A549 (cell line): ENCODE results near the gene PCSK7. TPM values are rescaled to one million over a fixed set of nuclear protein-coding genes. Genes with fewer than 3 reads are reported as not detected.

Experiments
- ATAC-seq, 2 experiments: fragments of 200-7000 bp in 1 of 2; fragments of >200 bp in 1 of 2; cut with Nextera tagmentation in 1 of 2; cut with Tn5 transposase in 1 of 2; 3 replicates each; pipeline versions ENCODE4 v1.8.0 to v1.9.1; 2018 to 2020; ENCODE audit warnings: mild to moderate bottlenecking in 1 of 2, moderate library complexity in 1 of 2
- CTCF ChIA-PET: fragments of 300-600 bp; sonication (Branson Sonifier 250); formaldehyde crosslinking; extraction: SDS; loops from one replicate; lab custom pipeline; 2021; ENCODE audit warnings: antibody characterized with exemption, inconsistent platforms; lab: Yijun Ruan, JAX
- POLR2A ChIA-PET: fragments of 350-600 bp; formaldehyde crosslinking; extraction: SDS; loops from one replicate; lab custom pipeline; 2021; ENCODE audit warnings: antibody characterized with exemption, inconsistent platforms; lab: Yijun Ruan, JAX
- DNase-seq, 2 experiments: peaks; one replicate each; pipeline versions ENCODE4 v3.0.0 to v3.0.0-alpha.2; 2011 to 2016; ENCODE audit warnings: low read depth in 1 of 2, low spot score in 1 of 2
- FAIRE-seq: peaks from 2 replicates; lab custom pipeline; 2011; peaks lifted over from hg19 to GRCh38; lab: Jason Lieb, UNC
- H3K27ac ChIP-seq, 2 experiments: fragments of >200 bp; sonication (Bioruptor Twin); formaldehyde crosslinking; 3 replicates each; pipeline ENCODE4 v1.5.1; 2016 to 2017
- H3K4me1 ChIP-seq: fragments of >200 bp; sonication (Bioruptor Twin); formaldehyde crosslinking; 3 replicates; pipeline ENCODE4 v1.6.1; 2016
- H3K4me2 ChIP-seq: fragments of >200 bp; sonication (Bioruptor Twin); formaldehyde crosslinking; 3 replicates; pipeline ENCODE4 v1.6.1; 2016
- H3K4me3 ChIP-seq: fragments of >200 bp; sonication (Bioruptor Twin); formaldehyde crosslinking; 3 replicates; pipeline ENCODE4 v1.5.1; 2016
- H3K9me3 ChIP-seq: fragments of >200 bp; sonication (Bioruptor Twin); formaldehyde crosslinking; 3 replicates; pipeline ENCODE4 v1.6.1; 2016
- BHLHE40 ChIP-seq: IDR thresholded peaks from 2 replicates; pipeline ENCODE4 v1.6.1; 2012; ENCODE audit warnings: low read depth, low read length, inconsistent platforms
- CEBPB ChIP-seq, 2 experiments: fragments of >200 bp in 1 of 2; sonication (Bioruptor Twin) in 1 of 2; formaldehyde crosslinking in 1 of 2; IDR thresholded peaks; 2 replicates each; pipeline ENCODE4 v1.6.1; 2012 to 2016
- CHD4 ChIP-seq: fragments of 200-600 bp; sonication (generic); IDR thresholded peaks from 2 replicates; pipeline ENCODE4 v1.6.1; 2016; ENCODE audit warnings: antibody characterized with exemption, mild to moderate bottlenecking, borderline replicate concordance
- EHF ChIP-seq: fragments of 250-450 bp; sonication (Bioruptor Pico); IDR thresholded peaks from 2 replicates; pipeline ENCODE4 v1.5.0; 2020; ENCODE audit warnings: mild to moderate bottlenecking
- KDM1A ChIP-seq: fragments of 200-600 bp; sonication (generic); IDR thresholded peaks from 2 replicates; pipeline ENCODE4 v1.6.1; 2016; ENCODE audit warnings: low read depth, mild to moderate bottlenecking
- MAFK ChIP-seq: fragments of 450-650 bp; IDR thresholded peaks from 2 replicates; pipeline ENCODE4 v1.6.1; 2014; ENCODE audit not compliant: partially characterized antibody
- MAZ ChIP-seq: fragments of 150-350 bp; IDR thresholded peaks from 2 replicates; pipeline ENCODE4 v1.6.1; 2014; ENCODE audit warnings: antibody characterized with exemption, low read depth, low read length, borderline replicate concordance
- NR3C1 ChIP-seq: fragments of >200 bp; sonication (Bioruptor Twin); formaldehyde crosslinking; IDR thresholded peaks from 3 replicates; pipeline ENCODE4 v1.6.1; 2017
- POLR2A ChIP-seq: IDR thresholded peaks from 2 replicates; pipeline ENCODE4 v1.6.1; 2012; ENCODE audit warnings: mild to moderate bottlenecking, low read length
- POLR2AphosphoS2 ChIP-seq: conservative IDR thresholded peaks from 2 replicates; pipeline ENCODE4 v1.6.1; 2012; ENCODE audit warnings: low read length, improper control_type of control experiment, inconsistent platforms
- RFX5 ChIP-seq: fragments of 450-650 bp; IDR thresholded peaks from 2 replicates; pipeline ENCODE4 v1.7.1; 2014; ENCODE audit warnings: antibody characterized with exemption, mild to moderate bottlenecking, moderate library complexity
- RNF2 ChIP-seq: fragments of 200-600 bp; sonication (generic); IDR thresholded peaks from 2 replicates; pipeline ENCODE4 v1.6.1; 2016; ENCODE audit warnings: low read depth, mild to moderate bottlenecking, antibody characterized with exemption, moderate library complexity, borderline replicate concordance
- SMC3 ChIP-seq: fragments of >200 bp; sonication (Bioruptor Twin); formaldehyde crosslinking; IDR thresholded peaks from 3 replicates; pipeline ENCODE4 v1.6.1; 2018; ENCODE audit warnings: inconsistent platforms
- ZNF302 ChIP-seq: fragments of 250-450 bp; sonication (Bioruptor Pico); IDR thresholded peaks from 2 replicates; pipeline ENCODE4 v1.9.0; 2021; ENCODE audit warnings: inconsistent platforms, mild to moderate bottlenecking, moderate library complexity
- WGBS: methylation state at CpG from one replicate; pipeline ENCODE4 v1.1.6; 2017; ENCODE audit errors: missing lambda C conversion rate; 5-methylcytosine and 5-hydroxymethylcytosine counted together
- polyA plus RNA-seq, 4 experiments: library from polyadenylated mRNA; depleted of rRNA in 3 of 4; stranded (reverse); fragments of >200 nt; fragmentation: RNase III in 1 of 4; extraction: RNeasy Plus Mini Kit Qiagen cat#74134 plus additional on column Dnase treatment in 1 of 4; gene quantifications; 2 replicates in 3 of 4; 3 replicates in 1 of 4; pipeline ENCODE4 v1.2.3, GENCODE V29; 2011 to 2017
- TF ChIP-seq, protein P1 (sequence below): fragments of 200-600 bp; sonication (generic); IDR thresholded peaks from 2 replicates; pipeline ENCODE4 v1.6.1; 2016; ENCODE audit warnings: antibody characterized with exemption, mild to moderate bottlenecking, moderate library complexity
- TF ChIP-seq, protein P2 (sequence below): IDR thresholded peaks from 2 replicates; pipeline ENCODE4 v1.6.1; 2012; ENCODE audit warnings: low read depth, borderline replicate concordance
- TF ChIP-seq, protein P3 (sequence below): IDR thresholded peaks from 2 replicates; pipeline ENCODE4 v1.6.1; 2012
- TF ChIP-seq, protein P4 (sequence below): fragments of 250-450 bp; sonication (Bioruptor Pico); IDR thresholded peaks from 2 replicates; pipeline ENCODE4 v1.5.0; 2020; ENCODE audit warnings: low read depth, mild to moderate bottlenecking, moderate library complexity
- TF ChIP-seq, protein P5 (sequence below): fragments of >200 bp; sonication (Bioruptor Twin); formaldehyde crosslinking; IDR thresholded peaks from 2 replicates; pipeline ENCODE4 v1.6.1; 2016
- TF ChIP-seq, protein P6 (sequence below): fragments of 150-350 bp; IDR thresholded peaks from 2 replicates; pipeline ENCODE4 v1.6.1; 2014; ENCODE audit warnings: low read depth, mild to moderate bottlenecking, low read length

Gene PCSK7
- polyA plus RNA-seq, 2 of the 4 experiments (the other 2 are of a cell fraction) = 9.8 to 17.8 TPM

DNA sequence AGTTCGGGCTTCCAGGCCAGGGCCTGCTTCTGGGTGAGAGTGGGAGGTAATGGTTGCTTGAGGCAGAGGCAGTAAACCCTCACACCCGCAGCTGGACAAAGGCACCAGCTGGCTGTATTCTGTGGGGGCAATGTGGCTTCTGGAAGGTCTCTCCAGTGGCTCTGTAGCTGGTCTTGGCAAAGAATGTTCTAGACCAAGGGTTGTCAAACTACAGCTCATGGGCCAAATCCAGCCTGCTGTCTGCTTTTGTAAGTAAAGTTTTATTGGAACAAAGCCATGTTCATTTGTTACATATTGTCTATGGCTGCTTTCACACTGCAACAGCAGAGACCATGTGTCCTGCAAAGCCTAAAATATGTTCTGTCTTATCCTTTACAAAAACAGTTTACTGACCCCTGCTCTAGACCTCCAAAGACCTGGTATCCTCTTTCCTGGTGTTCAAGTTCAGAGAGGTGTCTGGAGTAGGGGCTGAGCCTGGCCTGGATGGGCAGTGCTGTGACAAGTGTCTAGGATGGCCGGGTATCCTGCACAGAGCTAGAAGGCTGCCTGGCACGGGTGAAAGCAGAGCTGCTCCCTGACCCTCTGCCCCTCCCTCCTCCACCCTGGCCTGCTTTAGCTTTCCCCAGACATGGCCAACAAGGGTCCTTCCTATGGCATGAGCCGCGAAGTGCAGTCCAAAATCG lies 29.3 kb downstream of the PCSK7 start:
- FAIRE-seq (no peak), ATAC-seq (no peak), DNase-seq (no peak)
- WGBS = 87% methylated on average over 5 of the region's 7 CpGs
- TF ChIP-seq, protein P1, sequence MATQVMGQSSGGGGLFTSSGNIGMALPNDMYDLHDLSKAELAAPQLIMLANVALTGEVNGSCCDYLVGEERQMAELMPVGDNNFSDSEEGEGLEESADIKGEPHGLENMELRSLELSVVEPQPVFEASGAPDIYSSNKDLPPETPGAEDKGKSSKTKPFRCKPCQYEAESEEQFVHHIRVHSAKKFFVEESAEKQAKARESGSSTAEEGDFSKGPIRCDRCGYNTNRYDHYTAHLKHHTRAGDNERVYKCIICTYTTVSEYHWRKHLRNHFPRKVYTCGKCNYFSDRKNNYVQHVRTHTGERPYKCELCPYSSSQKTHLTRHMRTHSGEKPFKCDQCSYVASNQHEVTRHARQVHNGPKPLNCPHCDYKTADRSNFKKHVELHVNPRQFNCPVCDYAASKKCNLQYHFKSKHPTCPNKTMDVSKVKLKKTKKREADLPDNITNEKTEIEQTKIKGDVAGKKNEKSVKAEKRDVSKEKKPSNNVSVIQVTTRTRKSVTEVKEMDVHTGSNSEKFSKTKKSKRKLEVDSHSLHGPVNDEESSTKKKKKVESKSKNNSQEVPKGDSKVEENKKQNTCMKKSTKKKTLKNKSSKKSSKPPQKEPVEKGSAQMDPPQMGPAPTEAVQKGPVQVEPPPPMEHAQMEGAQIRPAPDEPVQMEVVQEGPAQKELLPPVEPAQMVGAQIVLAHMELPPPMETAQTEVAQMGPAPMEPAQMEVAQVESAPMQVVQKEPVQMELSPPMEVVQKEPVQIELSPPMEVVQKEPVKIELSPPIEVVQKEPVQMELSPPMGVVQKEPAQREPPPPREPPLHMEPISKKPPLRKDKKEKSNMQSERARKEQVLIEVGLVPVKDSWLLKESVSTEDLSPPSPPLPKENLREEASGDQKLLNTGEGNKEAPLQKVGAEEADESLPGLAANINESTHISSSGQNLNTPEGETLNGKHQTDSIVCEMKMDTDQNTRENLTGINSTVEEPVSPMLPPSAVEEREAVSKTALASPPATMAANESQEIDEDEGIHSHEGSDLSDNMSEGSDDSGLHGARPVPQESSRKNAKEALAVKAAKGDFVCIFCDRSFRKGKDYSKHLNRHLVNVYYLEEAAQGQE = no peak
- TF ChIP-seq MAZ (no peak), CEBPB (IDR thresholded peaks at IDR 0.05) (no peak), POLR2A (no peak), NR3C1 (no peak), MAFK (no peak), RFX5 (no peak), KDM1A (no peak), SMC3 (no peak), ZNF302 (CRISPR knock-in tag) (no peak)
- TF ChIP-seq, protein P2, sequence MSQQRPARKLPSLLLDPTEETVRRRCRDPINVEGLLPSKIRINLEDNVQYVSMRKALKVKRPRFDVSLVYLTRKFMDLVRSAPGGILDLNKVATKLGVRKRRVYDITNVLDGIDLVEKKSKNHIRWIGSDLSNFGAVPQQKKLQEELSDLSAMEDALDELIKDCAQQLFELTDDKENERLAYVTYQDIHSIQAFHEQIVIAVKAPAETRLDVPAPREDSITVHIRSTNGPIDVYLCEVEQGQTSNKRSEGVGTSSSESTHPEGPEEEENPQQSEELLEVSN = no peak
- TF ChIP-seq, protein P3, sequence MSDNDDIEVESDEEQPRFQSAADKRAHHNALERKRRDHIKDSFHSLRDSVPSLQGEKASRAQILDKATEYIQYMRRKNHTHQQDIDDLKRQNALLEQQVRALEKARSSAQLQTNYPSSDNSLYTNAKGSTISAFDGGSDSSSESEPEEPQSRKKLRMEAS = no peak
- TF ChIP-seq, protein P4, sequence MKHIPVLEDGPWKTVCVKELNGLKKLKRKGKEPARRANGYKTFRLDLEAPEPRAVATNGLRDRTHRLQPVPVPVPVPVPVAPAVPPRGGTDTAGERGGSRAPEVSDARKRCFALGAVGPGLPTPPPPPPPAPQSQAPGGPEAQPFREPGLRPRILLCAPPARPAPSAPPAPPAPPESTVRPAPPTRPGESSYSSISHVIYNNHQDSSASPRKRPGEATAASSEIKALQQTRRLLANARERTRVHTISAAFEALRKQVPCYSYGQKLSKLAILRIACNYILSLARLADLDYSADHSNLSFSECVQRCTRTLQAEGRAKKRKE (CRISPR knock-in tag) = no peak
- TF ChIP-seq, protein P5, sequence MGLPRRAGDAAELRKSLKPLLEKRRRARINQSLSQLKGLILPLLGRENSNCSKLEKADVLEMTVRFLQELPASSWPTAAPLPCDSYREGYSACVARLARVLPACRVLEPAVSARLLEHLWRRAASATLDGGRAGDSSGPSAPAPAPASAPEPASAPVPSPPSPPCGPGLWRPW = no peak
- TF ChIP-seq, protein P6, sequence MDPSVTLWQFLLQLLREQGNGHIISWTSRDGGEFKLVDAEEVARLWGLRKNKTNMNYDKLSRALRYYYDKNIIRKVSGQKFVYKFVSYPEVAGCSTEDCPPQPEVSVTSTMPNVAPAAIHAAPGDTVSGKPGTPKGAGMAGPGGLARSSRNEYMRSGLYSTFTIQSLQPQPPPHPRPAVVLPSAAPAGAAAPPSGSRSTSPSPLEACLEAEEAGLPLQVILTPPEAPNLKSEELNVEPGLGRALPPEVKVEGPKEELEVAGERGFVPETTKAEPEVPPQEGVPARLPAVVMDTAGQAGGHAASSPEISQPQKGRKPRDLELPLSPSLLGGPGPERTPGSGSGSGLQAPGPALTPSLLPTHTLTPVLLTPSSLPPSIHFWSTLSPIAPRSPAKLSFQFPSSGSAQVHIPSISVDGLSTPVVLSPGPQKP = no peak
- TF ChIP-seq, all 56 proteins: peak for 0
- Histone ChIP-seq H3K27ac (no peak overlapping the region), H3K4me1 (peaks cover 24% of the 10 kb centered on the region), H3K4me2 (no peak overlapping the region), H3K9me3 (no peaks in the 10 kb centered on the region), H3K4me3 (no peak overlapping the region)
- POLR2A ChIA-PET = no interaction called here
- CTCF ChIA-PET = interaction anchor here (0.5 to 4.5 kb wide), 4 partner anchors 11 to 433 kb away, joined by 3 to 23 read pairs (median 8); no protein-coding TSS in a partner anchor

DNA sequence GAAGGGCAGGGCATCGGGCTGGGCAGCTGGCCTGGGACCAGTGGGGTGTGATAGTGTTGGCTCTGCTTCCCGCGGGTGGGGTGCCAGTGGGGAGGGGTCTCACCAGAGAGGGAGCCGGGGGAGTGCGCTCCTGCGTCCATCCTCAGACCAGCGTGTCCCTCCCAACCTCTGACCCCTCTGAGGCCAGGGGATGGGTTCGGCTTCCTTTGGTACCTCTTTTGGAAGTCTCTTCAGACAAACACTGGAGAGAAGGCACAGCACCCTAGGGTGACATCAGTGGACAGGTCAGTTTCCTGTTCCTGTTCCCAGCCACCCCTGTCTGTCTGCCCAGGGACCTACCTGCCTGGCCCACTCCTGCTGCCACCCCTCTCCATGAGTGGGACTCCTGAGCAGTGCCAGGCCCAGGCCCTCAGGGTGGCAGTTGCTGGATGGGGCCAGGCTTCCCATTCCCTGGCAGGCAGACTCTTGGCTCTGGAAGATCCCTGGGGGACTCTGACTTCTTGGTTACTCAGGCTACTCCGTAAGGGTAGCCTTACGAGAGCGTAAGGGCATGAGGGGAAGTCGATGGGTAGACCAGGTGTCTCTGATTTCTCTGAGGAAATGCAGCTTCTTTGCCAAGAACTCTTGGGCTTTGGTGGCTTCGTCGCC lies 30.1 kb downstream of the PCSK7 start:
- no peak overlapping the region for H3K4me2 ChIP-seq
- TF ChIP-seq POLR2A = no peak
- no peak for TF ChIP-seq POLR2AphosphoS2
- TF ChIP-seq RNF2 = no peak
- no peak for TF ChIP-seq MAZ
- no peak for TF ChIP-seq EHF (CRISPR knock-in tag)
- no peak for TF ChIP-seq BHLHE40
- TF ChIP-seq SMC3 = no peak
- no peak for TF ChIP-seq RFX5
- no peak for TF ChIP-seq CHD4
- DNase-seq (no peak), ATAC-seq (no peak), FAIRE-seq (no peak)
- WGBS = 92% methylated on average over 12 of the region's 14 CpGs
- no peak overlapping the region; a peak in 1 of 6 replicates for H3K27ac ChIP-seq
- H3K9me3 ChIP-seq = no peaks in the 10 kb centered on the region
- no peak overlapping the region for H3K4me3 ChIP-seq
- ChIA-PET POLR2A (no interaction called here), CTCF (interaction anchor here (4.5 kb wide), 1 partner anchor 24 kb away, joined by 23 read pairs; no protein-coding TSS in a partner anchor)
- H3K4me1 ChIP-seq = peaks cover 22% of the 10 kb centered on the region
